ENCODE results near the gene FABP2. TPM values are rescaled to one million over a fixed set of nuclear protein-coding genes. Genes with fewer than 3 reads are reported as not detected.
"Not testable (repeated sequence)": the region's sequence is repeated elsewhere in the genome, so short reads cannot be mapped to it uniquely, and the experiment has no call there.

The FABP2 gene
- total RNA-seq, 1 experiment from 2014 or later, result not detected

DNA sequence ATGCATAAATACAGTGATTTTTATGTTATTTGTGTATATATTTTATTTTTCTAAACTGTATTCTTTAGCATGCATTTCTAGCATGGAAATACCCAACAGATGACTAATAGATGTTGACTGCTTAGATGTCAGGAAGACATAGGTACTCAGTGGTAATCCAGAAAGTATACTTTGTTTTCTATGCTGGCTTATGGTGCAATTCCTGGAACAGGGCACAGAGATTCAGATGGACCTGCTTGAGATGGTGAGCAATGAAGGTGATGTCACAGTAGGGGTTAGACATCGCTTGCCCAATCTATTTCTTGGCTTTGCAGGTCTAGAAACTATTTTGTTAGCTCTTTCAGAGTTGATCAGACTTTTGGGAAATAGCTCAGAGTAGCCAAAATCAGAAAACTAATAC, 42.3 kb upstream of the FABP2 start:
- not testable (repeated sequence) for H4K91ac ChIP-seq (ENCODE audit: insufficient read length, low read depth, low read length); H3K9ac ChIP-seq (ENCODE audit: extremely low read depth, insufficient read length, low read length); H3K27ac Mint-ChIP-seq; H2BK15ac ChIP-seq (ENCODE audit: low read depth, low read length); H4K5ac ChIP-seq (ENCODE audit: insufficient read length, low read depth, low read length); H3K27me3 ChIP-seq (ENCODE audit: insufficient read depth, low read length); H3K9me3 ChIP-seq (ENCODE audit: control insufficient read depth, low read depth, low read length); H2BK5ac ChIP-seq (ENCODE audit: insufficient read length, low read length); H3K4me2 ChIP-seq (ENCODE audit: insufficient read depth, insufficient read length, low read length); H3K4ac ChIP-seq (ENCODE audit: low read depth, low read length); H3T11ph ChIP-seq (ENCODE audit: low read length); H3K9me3 Mint-ChIP-seq; H3K14ac ChIP-seq (ENCODE audit: insufficient read depth, low read length); H4K20me1 ChIP-seq (ENCODE audit: control insufficient read depth, insufficient read depth, insufficient read length); H2BK12ac ChIP-seq (ENCODE audit: insufficient read length, low read depth, low read length); H3K4me3 Mint-ChIP-seq; H2BK20ac ChIP-seq (ENCODE audit: low read depth, low read length, poor library complexity, severe bottlenecking); H4K8ac ChIP-seq (replicated peaks; ENCODE audit: insufficient read length, low read depth, low read length); H3K4me1 ChIP-seq (ENCODE audit: insufficient read depth, low read length); H3K79me2 ChIP-seq (ENCODE audit: insufficient read depth, low read length); DNase-seq; H2AFZ ChIP-seq (ENCODE audit: low read length); H3K4me1 Mint-ChIP-seq; H3K79me1 ChIP-seq (ENCODE audit: insufficient read depth, low read depth, low read length, poor library complexity, severe bottlenecking); H3K18ac ChIP-seq (ENCODE audit: insufficient read length, low read depth, low read length); H2BK120ac ChIP-seq (ENCODE audit: low read depth, low read length, poor library complexity, severe bottlenecking); H3K27me3 Mint-ChIP-seq (ENCODE audit: low read depth); H3K23ac ChIP-seq (ENCODE audit: insufficient read length, low read depth, low read length); H3K56ac ChIP-seq (ENCODE audit: insufficient read length, low read depth, low read length); H3K27ac ChIP-seq (ENCODE audit: insufficient read length, low read depth, low read length); H2AK5ac ChIP-seq (ENCODE audit: insufficient read length, low read length); H3K23me2 ChIP-seq (ENCODE audit: insufficient read length, low read depth, low read length, poor library complexity, severe bottlenecking); H3K36me3 Mint-ChIP-seq (ENCODE audit: insufficient read depth in 1 of 3, low read depth in 3 of 3)
- WGBS (ENCODE audit: extremely low coverage, insufficient read length, low lambda C conversion rate), result no CpG with 5 or more reads among the region's 1 CpG

DNA sequence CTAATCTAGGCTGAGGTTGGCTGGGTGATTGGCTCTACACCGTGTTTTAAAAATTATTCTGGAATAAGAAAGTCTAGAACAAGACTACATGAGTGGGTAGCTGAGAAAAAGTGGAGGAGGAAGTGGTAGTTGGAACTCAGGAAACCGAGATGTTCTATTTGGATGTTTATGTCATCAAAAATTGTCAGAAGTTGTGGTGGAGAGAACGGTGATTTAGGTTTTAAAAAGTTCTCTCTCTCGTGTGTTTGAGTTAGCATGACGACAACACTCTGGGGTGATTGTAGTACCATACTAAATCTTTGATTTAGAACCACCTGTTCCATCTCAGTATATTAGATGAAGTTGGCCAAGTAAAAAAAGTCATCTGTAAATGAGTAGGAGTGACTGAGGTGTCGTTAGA, 41.4 kb upstream of the FABP2 start:
- not testable (repeated sequence) for H2AK5ac ChIP-seq (ENCODE audit: insufficient read length, low read length); H3K23me2 ChIP-seq (ENCODE audit: insufficient read length, low read depth, low read length, poor library complexity, severe bottlenecking)

More for the DNA sequence above, 41.4 kb upstream of the FABP2 start:
- H3K18ac ChIP-seq (ENCODE audit: insufficient read length, low read depth, low read length); H3T11ph ChIP-seq (ENCODE audit: low read length); H3K27me3 ChIP-seq (ENCODE audit: insufficient read depth, low read length); H3K9ac ChIP-seq (ENCODE audit: extremely low read depth, insufficient read length, low read length); H3K4me3 Mint-ChIP-seq; H4K5ac ChIP-seq (ENCODE audit: insufficient read length, low read depth, low read length); H3K4me1 Mint-ChIP-seq; H3K79me2 ChIP-seq (ENCODE audit: insufficient read depth, low read length); H3K79me1 ChIP-seq (ENCODE audit: insufficient read depth, low read depth, low read length, poor library complexity, severe bottlenecking); H4K91ac ChIP-seq (ENCODE audit: insufficient read length, low read depth, low read length); H3K4me2 ChIP-seq (ENCODE audit: insufficient read depth, insufficient read length, low read length); H2BK5ac ChIP-seq (ENCODE audit: insufficient read length, low read length); H3K27ac Mint-ChIP-seq; H2BK20ac ChIP-seq (ENCODE audit: low read depth, low read length, poor library complexity, severe bottlenecking); H3K9me3 ChIP-seq (ENCODE audit: control insufficient read depth, low read depth, low read length); H3K56ac ChIP-seq (ENCODE audit: insufficient read length, low read depth, low read length); H3K14ac ChIP-seq (ENCODE audit: insufficient read depth, low read length); H2BK12ac ChIP-seq (ENCODE audit: insufficient read length, low read depth, low read length); H3K9me3 Mint-ChIP-seq; H2BK15ac ChIP-seq (ENCODE audit: low read depth, low read length); H2BK120ac ChIP-seq (ENCODE audit: low read depth, low read length, poor library complexity, severe bottlenecking); H3K23ac ChIP-seq (ENCODE audit: insufficient read length, low read depth, low read length); DNase-seq; H3K27me3 Mint-ChIP-seq (ENCODE audit: low read depth); H4K20me1 ChIP-seq (ENCODE audit: control insufficient read depth, insufficient read depth, insufficient read length); H3K4me1 ChIP-seq (ENCODE audit: insufficient read depth, low read length); H2AFZ ChIP-seq (ENCODE audit: low read length); H4K8ac ChIP-seq (replicated peaks; ENCODE audit: insufficient read length, low read depth, low read length); H3K27ac ChIP-seq (ENCODE audit: insufficient read length, low read depth, low read length); H3K36me3 Mint-ChIP-seq (ENCODE audit: insufficient read depth in 1 of 3, low read depth in 3 of 3); H3K4ac ChIP-seq (ENCODE audit: low read depth, low read length): not testable (repeated sequence)
- no CpG with 5 or more reads among the region's 6 CpGs for WGBS (ENCODE audit: extremely low coverage, insufficient read length, low lambda C conversion rate)
